MM.1S (cell line): ENCODE measurements around the gene C22orf15.
A peak's percentile ranks its signal among the peaks of the same experiment; 100 is the strongest.

ENCODE experiments used
- DNase-seq: peaks from one replicate; pipeline ENCODE4 v3.0.0-alpha.2; 2015
- H2AFZ ChIP-seq: fragments of 300-600 bp; sonication (generic); 2 replicates; pipeline ENCODE4 v1.6.0; 2016; ENCODE audit warnings: antibody characterized with exemption, low read length
- H3F3A ChIP-seq: fragments of 300-600 bp; sonication (generic); 2 replicates; pipeline ENCODE4 v1.6.1; 2016; ENCODE audit warnings: mild to moderate bottlenecking, antibody characterized with exemption, low read length, moderate library complexity, mixed read lengths; ENCODE audit not compliant: insufficient read depth
- H3K27ac ChIP-seq: fragments of 300-600 bp; sonication (generic); 2 replicates; pipeline ENCODE4 v1.5.1; 2016; ENCODE audit warnings: mild to moderate bottlenecking, low read length
- H3K27me3 ChIP-seq: fragments of 300-600 bp; sonication (generic); replicated peaks from 2 replicates; pipeline ENCODE4 v1.6.0; 2016; ENCODE audit warnings: low read length; ENCODE audit not compliant: insufficient read depth
- H3K36me3 ChIP-seq: fragments of 300-600 bp; sonication (generic); replicated peaks from 2 replicates; pipeline ENCODE4 v1.6.1; 2016; ENCODE audit warnings: mild to moderate bottlenecking, low read length, mixed read lengths; ENCODE audit not compliant: insufficient read depth
- H3K4me1 ChIP-seq: fragments of 300-600 bp; sonication (generic); 2 replicates; pipeline ENCODE4 v1.6.1; 2016; ENCODE audit warnings: low read length, mixed read lengths
- H3K4me2 ChIP-seq: fragments of 300-600 bp; sonication (generic); 2 replicates; pipeline ENCODE4 v1.6.0; 2016; ENCODE audit warnings: low read depth, low read length
- H3K4me3 ChIP-seq: fragments of 300-600 bp; sonication (generic); 2 replicates; pipeline ENCODE4 v1.5.1; 2016; ENCODE audit warnings: low read length, mixed read lengths
- H3K79me2 ChIP-seq: fragments of 300-600 bp; sonication (generic); 2 replicates; pipeline ENCODE4 v1.6.1; 2016; ENCODE audit warnings: mixed run types, low read length, mixed read lengths
- H3K9ac ChIP-seq: fragments of 300-600 bp; sonication (generic); 2 replicates; pipeline ENCODE4 v1.6.1; 2016; ENCODE audit warnings: low read length, mixed read lengths
- H3K9me2 ChIP-seq: fragments of 300-600 bp; sonication (generic); replicated peaks from 2 replicates; pipeline ENCODE4 v1.6.1; 2016; ENCODE audit warnings: mild to moderate bottlenecking, low read length, mixed read lengths; ENCODE audit not compliant: insufficient read depth
- H3K9me3 ChIP-seq: fragments of 300-600 bp; sonication (generic); replicated peaks from 2 replicates; pipeline ENCODE4 v1.6.1; 2016; ENCODE audit warnings: mild to moderate bottlenecking, low read length, mixed read lengths; ENCODE audit not compliant: insufficient read depth
- H4K20me1 ChIP-seq: fragments of 300-600 bp; sonication (generic); 2 replicates; pipeline ENCODE4 v1.6.1; 2016; ENCODE audit warnings: mild to moderate bottlenecking, low read length, moderate library complexity, mixed read lengths; ENCODE audit not compliant: insufficient read depth
- EZH2 ChIP-seq: fragments of 300-600 bp; sonication (generic); optimal IDR thresholded peaks from 2 replicates; pipeline ENCODE3; 2017; ENCODE audit warnings: low read depth, mild to moderate bottlenecking, antibody characterized with exemption, low read length, mixed read lengths
- EZH2phosphoT487 ChIP-seq: fragments of 300-600 bp; sonication (generic); IDR thresholded peaks from 2 replicates; pipeline ENCODE4 v1.6.1; 2018; ENCODE audit warnings: antibody characterized with exemption, low read length
- TF ChIP-seq, protein P1 (sequence below): fragments of 300-600 bp; sonication (generic); IDR thresholded peaks from 2 replicates; pipeline ENCODE4 v1.5.1; 2016; ENCODE audit warnings: antibody characterized with exemption, low read length, mixed read lengths

C22orf15 gene

DNA sequence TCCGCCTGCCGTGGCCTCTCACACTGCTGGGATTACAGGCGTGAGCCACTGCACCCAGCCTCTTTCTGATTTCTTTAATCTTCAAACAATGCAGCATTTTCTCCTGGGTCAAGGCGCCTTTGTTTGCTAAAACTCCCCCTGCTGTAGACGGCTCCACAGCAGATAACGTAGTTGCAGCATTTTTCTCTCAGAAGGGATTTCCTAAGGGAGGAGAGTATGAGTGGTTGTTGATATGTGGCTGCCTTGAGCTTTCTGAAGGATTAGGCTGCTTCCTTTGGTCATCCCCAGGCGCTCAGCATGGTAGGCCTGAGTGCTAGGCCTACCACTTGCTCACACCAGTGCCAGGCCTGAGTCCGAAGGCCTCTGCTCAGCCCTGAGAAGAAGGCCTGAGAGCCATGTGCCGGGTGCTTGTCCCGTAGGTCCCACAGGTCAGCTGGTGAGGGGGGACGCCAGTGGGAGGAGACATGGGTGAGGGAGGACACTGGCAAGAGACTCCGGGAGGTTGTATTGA is 42.0 kb downstream of the C22orf15 start:
- no peak for DNase-seq
- no peaks in the 10 kb centered on the region for H3K9me2 ChIP-seq
- H3K27me3 ChIP-seq, result no peaks in the 10 kb centered on the region
- no peaks in the 10 kb centered on the region for H3K79me2 ChIP-seq
- no peak overlapping the region for H3K9ac ChIP-seq
- H4K20me1 ChIP-seq, result no peaks in the 10 kb centered on the region
- no peaks in the 10 kb centered on the region; the same call in none of the 2 replicates for H3K36me3 ChIP-seq
- H3K9me3 ChIP-seq, result no peaks in the 10 kb centered on the region
- no peak overlapping the region for H3K4me3 ChIP-seq
- H3K4me2 ChIP-seq, result no peak overlapping the region
- H2AFZ ChIP-seq, result no peak overlapping the region
- TF ChIP-seq EZH2, result no peak
- H3F3A ChIP-seq, result peaks cover 4% of the 10 kb centered on the region; the same call in 1 of the 2 replicates
- peaks cover 17% of the 10 kb centered on the region for H3K4me1 ChIP-seq
- no peak overlapping the region for H3K27ac ChIP-seq

DNA sequence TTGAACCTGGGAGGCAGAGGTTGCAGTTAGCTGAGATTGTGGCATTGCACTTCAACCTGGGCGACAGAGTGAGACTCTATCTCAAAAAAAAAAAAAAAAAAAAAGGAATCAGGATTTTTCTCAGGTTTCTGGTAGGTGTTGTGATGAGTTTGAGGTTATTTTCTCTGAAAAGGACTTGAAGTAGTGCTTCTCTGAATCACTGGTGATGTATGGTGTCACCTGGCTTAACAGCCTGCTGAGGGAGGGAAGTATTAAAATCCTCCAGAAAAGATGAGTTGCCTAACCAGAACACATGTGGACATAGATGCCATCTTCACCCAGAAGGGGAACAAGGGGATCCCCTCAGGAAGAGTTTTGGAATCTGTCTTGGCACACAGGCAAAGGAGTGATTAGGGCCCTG is 44.0 kb downstream of the C22orf15 start:
- Histone ChIP-seq H3K36me3 (no peaks in the 10 kb centered on the region; the same call in 1 of the 2 replicates), H4K20me1 (no peaks in the 10 kb centered on the region), H3K4me1 (peaks cover 17% of the 10 kb centered on the region), H3K27ac (peak overlapping the region; percentile 41; the same call in 1 of the 2 replicates), H3K9me2 (no peaks in the 10 kb centered on the region), H3K4me2 (no peak overlapping the region), H3K9ac (no peak overlapping the region), H3K79me2 (no peaks in the 10 kb centered on the region), H3K9me3 (no peaks in the 10 kb centered on the region), H3K4me3 (no peak overlapping the region), H3K27me3 (no peaks in the 10 kb centered on the region), H2AFZ (no peak overlapping the region), H3F3A (peaks cover 4% of the 10 kb centered on the region; the same call in 1 of the 2 replicates)
- TF ChIP-seq EZH2phosphoT487, result no peak
- TF ChIP-seq, protein P1, sequence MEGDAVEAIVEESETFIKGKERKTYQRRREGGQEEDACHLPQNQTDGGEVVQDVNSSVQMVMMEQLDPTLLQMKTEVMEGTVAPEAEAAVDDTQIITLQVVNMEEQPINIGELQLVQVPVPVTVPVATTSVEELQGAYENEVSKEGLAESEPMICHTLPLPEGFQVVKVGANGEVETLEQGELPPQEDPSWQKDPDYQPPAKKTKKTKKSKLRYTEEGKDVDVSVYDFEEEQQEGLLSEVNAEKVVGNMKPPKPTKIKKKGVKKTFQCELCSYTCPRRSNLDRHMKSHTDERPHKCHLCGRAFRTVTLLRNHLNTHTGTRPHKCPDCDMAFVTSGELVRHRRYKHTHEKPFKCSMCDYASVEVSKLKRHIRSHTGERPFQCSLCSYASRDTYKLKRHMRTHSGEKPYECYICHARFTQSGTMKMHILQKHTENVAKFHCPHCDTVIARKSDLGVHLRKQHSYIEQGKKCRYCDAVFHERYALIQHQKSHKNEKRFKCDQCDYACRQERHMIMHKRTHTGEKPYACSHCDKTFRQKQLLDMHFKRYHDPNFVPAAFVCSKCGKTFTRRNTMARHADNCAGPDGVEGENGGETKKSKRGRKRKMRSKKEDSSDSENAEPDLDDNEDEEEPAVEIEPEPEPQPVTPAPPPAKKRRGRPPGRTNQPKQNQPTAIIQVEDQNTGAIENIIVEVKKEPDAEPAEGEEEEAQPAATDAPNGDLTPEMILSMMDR, result no peak
- no peak for TF ChIP-seq EZH2
- DNase-seq, result no peak

GRCh38 chr22:23812378-23812777 is 49.6 kb downstream of the C22orf15 start:
- Histone ChIP-seq H3K9me3 (no peaks in the 10 kb centered on the region), H3K27me3 (no peaks in the 10 kb centered on the region), H3K79me2 (no peaks in the 10 kb centered on the region), H3K4me1 (no peaks in the 10 kb centered on the region), H4K20me1 (no peaks in the 10 kb centered on the region), H2AFZ (no peak overlapping the region), H3K4me3 (no peak overlapping the region), H3K4me2 (no peak overlapping the region), H3K9me2 (no peaks in the 10 kb centered on the region), H3F3A (no peaks in the 10 kb centered on the region), H3K27ac (no peak overlapping the region), H3K36me3 (peaks cover 5% of the 10 kb centered on the region), H3K9ac (no peak overlapping the region)
- TF ChIP-seq EZH2phosphoT487 (no peak), EZH2 (no peak)
- TF ChIP-seq, protein P1, result no peak
- no peak for DNase-seq
